IMR-90 (cell line): ENCODE results near the gene CAMP.

ENCODE experiments used
- BHLHE40 ChIP-seq: fragments of 150-350 bp; IDR thresholded peaks from 2 replicates; pipeline ENCODE4 v1.6.1; 2016; ENCODE audit warnings: mild to moderate bottlenecking, low read depth, low read length
- CEBPB ChIP-seq: IDR thresholded peaks from 2 replicates; pipeline ENCODE4 v1.6.1; 2012; ENCODE audit warnings: low read depth, low read length, improper control_type of control experiment
- CHD1 ChIP-seq: IDR thresholded peaks from 2 replicates; pipeline ENCODE4 v1.6.1; 2012; ENCODE audit warnings: low read depth, low read length, improper control_type of control experiment
- MAZ ChIP-seq: IDR thresholded peaks from 2 replicates; pipeline ENCODE4 v1.6.1; 2012; ENCODE audit warnings: low read depth, mild to moderate bottlenecking, low read length, improper control_type of control experiment, moderate library complexity, borderline replicate concordance
- POLR2A ChIP-seq: IDR thresholded peaks from 2 replicates; pipeline ENCODE4 v1.6.1; 2012; ENCODE audit warnings: mild to moderate bottlenecking, low read depth, low read length
- TF ChIP-seq, protein P1 (sequence below): conservative IDR thresholded peaks from 2 replicates; pipeline ENCODE4 v1.5.1; 2012; ENCODE audit warnings: mild to moderate bottlenecking, low read depth, low read length, improper control_type of control experiment

DNA sequence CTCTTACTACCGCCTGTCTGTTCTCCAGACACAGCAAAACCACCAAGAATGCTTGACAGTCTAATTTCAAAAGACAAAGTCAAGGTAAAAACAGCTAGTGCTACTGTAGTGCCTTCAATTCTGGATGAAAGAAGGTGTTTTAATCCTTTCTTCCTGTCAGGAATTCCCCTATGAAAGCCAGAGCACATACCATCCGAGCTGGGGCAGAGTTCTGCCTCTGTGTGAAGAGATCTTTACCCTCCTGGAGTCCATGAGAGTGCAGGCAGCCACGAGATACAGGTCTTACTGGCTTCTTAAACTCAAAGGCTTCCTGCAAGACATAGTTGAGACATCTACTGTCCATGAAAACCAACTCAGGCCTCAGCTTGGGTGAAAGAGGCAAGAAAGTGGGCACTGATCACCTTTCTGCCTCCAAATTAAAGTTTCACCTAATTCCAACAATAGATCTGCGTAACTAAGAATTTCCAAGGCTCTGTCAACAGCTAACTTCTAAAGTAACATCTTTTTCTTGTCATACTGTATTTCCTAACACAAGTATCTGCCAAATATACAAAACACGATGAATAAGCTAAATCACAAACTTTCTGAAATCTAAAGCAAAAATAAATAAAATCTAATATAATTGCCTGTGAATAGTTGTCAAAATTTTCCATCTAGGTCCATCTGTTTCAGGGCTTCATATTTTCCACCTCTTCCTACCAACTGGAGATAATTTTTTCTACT, 42.6 kb upstream of the CAMP start:
- no peak for TF ChIP-seq BHLHE40
- TF ChIP-seq POLR2A: no peak
- no peak for TF ChIP-seq MAZ
- TF ChIP-seq, protein P1, sequence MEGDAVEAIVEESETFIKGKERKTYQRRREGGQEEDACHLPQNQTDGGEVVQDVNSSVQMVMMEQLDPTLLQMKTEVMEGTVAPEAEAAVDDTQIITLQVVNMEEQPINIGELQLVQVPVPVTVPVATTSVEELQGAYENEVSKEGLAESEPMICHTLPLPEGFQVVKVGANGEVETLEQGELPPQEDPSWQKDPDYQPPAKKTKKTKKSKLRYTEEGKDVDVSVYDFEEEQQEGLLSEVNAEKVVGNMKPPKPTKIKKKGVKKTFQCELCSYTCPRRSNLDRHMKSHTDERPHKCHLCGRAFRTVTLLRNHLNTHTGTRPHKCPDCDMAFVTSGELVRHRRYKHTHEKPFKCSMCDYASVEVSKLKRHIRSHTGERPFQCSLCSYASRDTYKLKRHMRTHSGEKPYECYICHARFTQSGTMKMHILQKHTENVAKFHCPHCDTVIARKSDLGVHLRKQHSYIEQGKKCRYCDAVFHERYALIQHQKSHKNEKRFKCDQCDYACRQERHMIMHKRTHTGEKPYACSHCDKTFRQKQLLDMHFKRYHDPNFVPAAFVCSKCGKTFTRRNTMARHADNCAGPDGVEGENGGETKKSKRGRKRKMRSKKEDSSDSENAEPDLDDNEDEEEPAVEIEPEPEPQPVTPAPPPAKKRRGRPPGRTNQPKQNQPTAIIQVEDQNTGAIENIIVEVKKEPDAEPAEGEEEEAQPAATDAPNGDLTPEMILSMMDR: no peak
- TF ChIP-seq CEBPB: no peak
- no peak for TF ChIP-seq CHD1
